PC-9 (cell line): ENCODE measurements around the gene STAT5B.

Experiments used
- CTCF ChIP-seq: fragments of 200-600 bp; sonication (generic); conservative IDR thresholded peaks from 2 replicates; pipeline ENCODE4 v1.6.1; 2017; ENCODE audit warnings: mixed run types, antibody characterized with exemption, mild to moderate bottlenecking, moderate library complexity
- EZH2 ChIP-seq: fragments of 200-600 bp; sonication (generic); IDR thresholded peaks from 2 replicates; pipeline ENCODE4 v1.8.0; 2017; ENCODE audit warnings: antibody characterized with exemption, low read depth

GRCh38 chr17:42177684-42178083, 98.5 kb downstream of the STAT5B start:
- TF ChIP-seq CTCF (no peak), EZH2 (no peak)
